Hepatocyte (in vitro differentiated cells): ENCODE measurements around the gene NUDT14.

Experiments
- CTCF ChIP-seq: fragments of 200-600 bp; sonication (generic); IDR thresholded peaks from 2 replicates; pipeline ENCODE4 v1.5.1; 2016; ENCODE audit warnings: antibody characterized with exemption, mild to moderate bottlenecking; ENCODE audit not compliant: poor library complexity
- EZH2 ChIP-seq: fragments of 200-600 bp; sonication (generic); IDR thresholded peaks from 2 replicates; pipeline ENCODE4 v1.6.1; 2016; ENCODE audit warnings: antibody characterized with exemption, mild to moderate bottlenecking, borderline replicate concordance
- EZH2phosphoT487 ChIP-seq: fragments of 200-600 bp; sonication (generic); IDR thresholded peaks from one replicate; pipeline ENCODE4 v1.6.1; 2018; ENCODE audit warnings: antibody characterized with exemption, mild to moderate bottlenecking, low read depth, moderate library complexity; ENCODE audit not compliant: unreplicated experiment, severe bottlenecking

GRCh38 chr14:105211086-105211757, 30.1 kb upstream of the NUDT14 start:
- TF ChIP-seq CTCF (no peak), EZH2 (no peak), EZH2phosphoT487 (no peak)
